RWPE1 (cell line): ENCODE measurements around the gene STIP1.

Experiments
- CTCF ChIA-PET: fragments of 350-600 bp; sonication (Branson Sonifier 250); formaldehyde crosslinking; extraction: SDS; loops from one replicate; lab custom pipeline; 2021; lab: Yijun Ruan, JAX
- POLR2A ChIA-PET: fragments of 400-600 bp; formaldehyde crosslinking; extraction: SDS; loops from one replicate; lab custom pipeline; 2020; ENCODE audit warnings: antibody characterized with exemption; ENCODE audit not compliant: low non-redundant PET; lab: Yijun Ruan, JAX
- DNase-seq: peaks from one replicate; pipeline ENCODE4 v3.0.0; 2012; ENCODE audit warnings: low spot score
- H3K27ac ChIP-seq: fragments of 450-650 bp; 2 replicates; pipeline ENCODE4 v1.5.1; 2017
- TF ChIP-seq, protein P1 (sequence below): fragments of 450-650 bp; conservative IDR thresholded peaks from 2 replicates; pipeline ENCODE4 v1.5.1; 2017; ENCODE audit warnings: low read depth, mild to moderate bottlenecking

Gene STIP1

DNA sequence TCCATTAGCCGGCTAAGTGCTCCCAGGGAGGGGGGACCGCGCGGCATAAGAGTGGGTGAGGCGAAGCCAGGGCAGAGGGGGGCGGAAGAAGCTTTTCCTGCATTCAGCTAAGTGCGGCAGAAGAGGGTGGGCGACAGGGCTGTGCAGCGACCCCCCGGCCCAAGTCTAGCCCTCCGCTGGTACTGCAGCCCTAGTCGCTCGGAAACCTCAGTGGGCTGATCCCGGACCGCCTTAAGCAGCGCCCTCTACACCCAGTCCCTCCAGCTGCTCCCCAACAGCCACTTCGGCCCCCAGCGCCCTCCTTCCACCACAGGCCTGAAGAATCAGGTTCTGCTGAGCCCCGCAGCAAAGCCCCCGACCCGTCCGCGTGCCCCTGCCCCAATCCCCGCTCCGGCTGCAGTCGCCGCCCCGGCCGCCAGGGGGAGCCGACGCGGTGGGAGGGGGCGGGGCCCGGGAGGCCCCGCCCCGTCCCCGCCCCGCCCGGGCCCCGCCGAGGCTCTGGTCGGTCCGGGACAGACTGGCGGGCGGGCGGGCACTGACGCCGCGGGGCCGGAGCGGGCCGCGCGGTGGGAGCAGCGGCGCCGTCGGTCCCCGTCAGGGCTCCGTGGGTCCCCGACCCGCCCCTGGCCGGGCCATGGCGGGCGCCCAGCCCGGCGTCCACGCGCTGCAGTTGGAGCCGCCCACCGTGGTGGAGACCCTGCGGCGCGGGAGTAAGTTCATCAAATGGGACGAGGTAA is 65.2 kb downstream of the STIP1 start, which contains the start of gene PLCB3:
Gene PLCB3 (plus strand): TSS at position 515 of the 737 bp plus-strand sequence. CDS start 120 bp downstream, at position 635.
- peak within 1 kb of the TSS; percentile 98 for H3K27ac ChIP-seq

DNA sequence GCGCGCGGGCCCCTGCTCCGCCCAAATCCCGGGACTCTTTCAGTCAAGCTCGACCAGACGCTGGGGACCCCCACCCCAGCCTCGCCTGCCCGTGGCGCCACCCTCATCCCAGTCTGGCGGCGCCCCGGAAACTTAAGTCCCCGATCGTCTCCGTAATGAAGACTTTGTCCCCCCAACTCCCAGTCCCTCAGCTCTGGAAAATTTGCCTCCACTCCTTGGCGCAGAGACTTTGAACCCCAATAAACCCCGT is 65.7 kb downstream of the STIP1 start:
- H3K27ac ChIP-seq: peak overlapping the region; percentile 98
- CTCF ChIA-PET: interaction anchor here (0.6 to 2.7 kb wide), 6 partner anchors 12 to 50 kb away, joined by 3 to 19 read pairs (median 4); no protein-coding TSS in a partner anchor
- TF ChIP-seq, protein P1, sequence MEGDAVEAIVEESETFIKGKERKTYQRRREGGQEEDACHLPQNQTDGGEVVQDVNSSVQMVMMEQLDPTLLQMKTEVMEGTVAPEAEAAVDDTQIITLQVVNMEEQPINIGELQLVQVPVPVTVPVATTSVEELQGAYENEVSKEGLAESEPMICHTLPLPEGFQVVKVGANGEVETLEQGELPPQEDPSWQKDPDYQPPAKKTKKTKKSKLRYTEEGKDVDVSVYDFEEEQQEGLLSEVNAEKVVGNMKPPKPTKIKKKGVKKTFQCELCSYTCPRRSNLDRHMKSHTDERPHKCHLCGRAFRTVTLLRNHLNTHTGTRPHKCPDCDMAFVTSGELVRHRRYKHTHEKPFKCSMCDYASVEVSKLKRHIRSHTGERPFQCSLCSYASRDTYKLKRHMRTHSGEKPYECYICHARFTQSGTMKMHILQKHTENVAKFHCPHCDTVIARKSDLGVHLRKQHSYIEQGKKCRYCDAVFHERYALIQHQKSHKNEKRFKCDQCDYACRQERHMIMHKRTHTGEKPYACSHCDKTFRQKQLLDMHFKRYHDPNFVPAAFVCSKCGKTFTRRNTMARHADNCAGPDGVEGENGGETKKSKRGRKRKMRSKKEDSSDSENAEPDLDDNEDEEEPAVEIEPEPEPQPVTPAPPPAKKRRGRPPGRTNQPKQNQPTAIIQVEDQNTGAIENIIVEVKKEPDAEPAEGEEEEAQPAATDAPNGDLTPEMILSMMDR: no peak
- no peak for DNase-seq
- POLR2A ChIA-PET: interaction anchor here (1.4 kb wide), 1 partner anchor 16 kb away, joined by 4 read pairs; no protein-coding TSS in a partner anchor

More for the DNA sequence above, 65.2 kb downstream of the STIP1 start, which contains the start of gene PLCB3:
- TF ChIP-seq, protein P1: peak; percentile 87
- ChIA-PET CTCF (interaction anchor here (0.6 to 2.7 kb wide), 10 partner anchors 12 to 101 kb away, joined by 3 to 19 read pairs (median 4); no protein-coding TSS in a partner anchor), POLR2A (interaction anchor here (1.4 kb wide), 1 partner anchor 16 kb away, joined by 4 read pairs; no protein-coding TSS in a partner anchor)
- DNase-seq: no peak

DNA sequence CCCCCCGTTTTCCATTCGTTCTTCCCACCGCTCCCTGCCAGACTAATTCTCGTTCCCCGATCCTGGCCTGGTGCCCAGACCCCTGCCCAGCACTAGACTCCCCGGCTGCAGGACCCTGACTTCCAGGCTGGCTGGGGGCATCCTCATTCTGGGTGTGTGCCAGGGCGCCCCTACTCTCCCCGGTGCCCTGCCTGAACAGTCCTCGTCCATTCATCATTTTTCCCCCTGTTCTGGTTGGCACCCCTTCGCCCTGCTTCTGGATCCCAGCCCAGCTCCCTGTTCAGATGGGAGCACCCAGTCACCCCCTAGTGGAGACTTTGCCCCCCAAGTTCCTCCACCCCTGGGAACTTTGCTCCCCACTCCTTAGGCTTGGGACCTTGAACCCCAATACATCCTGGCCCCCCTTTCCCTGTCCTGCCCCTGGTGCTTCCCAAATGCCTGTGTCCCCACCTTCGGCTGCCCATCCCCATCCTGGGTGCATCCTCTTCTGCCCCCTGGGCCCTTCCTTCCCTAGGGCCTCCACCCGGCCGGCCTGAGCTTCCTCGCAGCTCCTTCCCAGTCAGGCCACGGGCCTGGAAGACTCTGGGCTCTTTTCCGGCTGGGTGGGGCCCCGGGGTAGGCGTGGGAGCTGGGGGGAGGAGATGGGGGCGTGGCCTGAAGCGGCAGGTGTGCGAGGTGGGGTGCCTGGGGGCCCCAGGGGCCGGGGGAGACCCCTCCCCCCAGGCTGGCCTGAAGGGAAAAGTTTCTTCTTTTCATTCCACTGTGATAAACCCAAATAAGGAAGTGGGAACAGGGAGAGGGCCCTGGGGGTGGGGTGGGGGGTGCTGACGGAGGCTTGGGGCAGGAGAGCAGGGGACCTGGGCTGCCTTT is 66.3 kb downstream of the STIP1 start:
- peak overlapping the region; percentile 98 for H3K27ac ChIP-seq
- TF ChIP-seq, protein P1: peak; percentile 47
- no peak for DNase-seq
- POLR2A ChIA-PET: interaction anchor here (0.6 to 1.4 kb wide), 3 partner anchors 11 to 17 kb away, joined by 4 read pairs; partner anchors contain the start of gene FKBP2
- CTCF ChIA-PET: interaction anchor here (0.6 to 2.7 kb wide), 9 partner anchors 9 to 66 kb away, joined by 3 to 19 read pairs (median 3); partner anchors contain the start of gene STIP1

DNA sequence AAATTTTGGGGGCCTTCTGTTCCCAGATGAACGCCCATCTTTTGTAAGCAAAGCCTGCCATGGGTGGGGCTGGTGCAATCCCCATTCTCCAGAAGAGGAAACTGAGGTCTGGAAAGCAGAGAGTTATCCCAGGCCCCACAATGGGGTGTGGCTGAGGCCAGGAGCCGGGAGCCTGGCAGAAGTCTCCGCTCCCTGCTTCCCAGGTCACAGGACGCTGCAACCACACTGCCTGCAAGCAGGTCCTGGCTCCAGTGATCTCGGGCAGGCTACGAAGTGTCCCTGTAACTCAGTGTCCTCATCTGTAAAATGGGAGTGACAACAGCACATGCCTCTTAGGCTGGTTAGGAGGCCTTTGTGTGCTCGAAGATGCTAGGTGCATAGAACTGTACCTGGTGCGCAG is 67.1 kb downstream of the STIP1 start:
- DNase-seq: no peak
- H3K27ac ChIP-seq: peak overlapping the region; percentile 98
- ChIA-PET POLR2A (interaction anchor here (0.6 to 1.0 kb wide), 2 partner anchors 12 to 16 kb away, joined by 4 to 6 read pairs; no protein-coding TSS in a partner anchor), CTCF (no interaction called here)
- TF ChIP-seq, protein P1: no peak

DNA sequence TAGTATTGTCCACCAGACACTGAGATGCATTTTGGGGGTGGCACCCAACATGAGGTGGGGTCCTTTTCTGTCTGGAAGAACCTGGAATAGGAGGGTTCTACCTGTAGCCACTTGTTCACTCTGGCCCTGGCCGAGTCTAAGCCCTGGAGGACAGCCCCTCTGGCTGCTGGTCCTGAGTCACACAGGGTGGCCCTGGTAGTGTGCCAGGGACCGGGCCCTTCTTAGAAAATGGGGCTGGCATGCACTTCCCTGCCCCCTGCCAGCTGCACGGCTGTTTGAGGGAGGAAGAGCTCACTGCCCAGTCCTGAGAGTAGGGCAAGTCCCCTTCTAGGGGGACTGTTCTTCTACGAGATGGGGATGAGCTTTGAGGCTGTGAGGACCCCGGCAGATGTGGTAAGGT is 67.5 kb downstream of the STIP1 start:
- ChIA-PET CTCF (no interaction called here), POLR2A (interaction anchor here (1.0 kb wide), 1 partner anchor 12 kb away, joined by 6 read pairs; no protein-coding TSS in a partner anchor)
- TF ChIP-seq, protein P1: no peak
- H3K27ac ChIP-seq: peak overlapping the region; percentile 98
- no peak for DNase-seq
